HG03575 (cell line): ENCODE data around the gene SCG2.
"Not testable (repeated sequence)": the region's sequence is repeated elsewhere in the genome, so short reads cannot be mapped to it uniquely, and the experiment has no call there.

ENCODE experiments used
- ATAC-seq: cut with Tn5 transposase; IDR thresholded peaks from one replicate; pipeline ENCODE4 v1.9.1; 2021; ENCODE audit not compliant: unreplicated experiment, insufficient number of reproducible peaks, low FRiP score; ENCODE audit errors: extremely low read depth

Gene SCG2

DNA sequence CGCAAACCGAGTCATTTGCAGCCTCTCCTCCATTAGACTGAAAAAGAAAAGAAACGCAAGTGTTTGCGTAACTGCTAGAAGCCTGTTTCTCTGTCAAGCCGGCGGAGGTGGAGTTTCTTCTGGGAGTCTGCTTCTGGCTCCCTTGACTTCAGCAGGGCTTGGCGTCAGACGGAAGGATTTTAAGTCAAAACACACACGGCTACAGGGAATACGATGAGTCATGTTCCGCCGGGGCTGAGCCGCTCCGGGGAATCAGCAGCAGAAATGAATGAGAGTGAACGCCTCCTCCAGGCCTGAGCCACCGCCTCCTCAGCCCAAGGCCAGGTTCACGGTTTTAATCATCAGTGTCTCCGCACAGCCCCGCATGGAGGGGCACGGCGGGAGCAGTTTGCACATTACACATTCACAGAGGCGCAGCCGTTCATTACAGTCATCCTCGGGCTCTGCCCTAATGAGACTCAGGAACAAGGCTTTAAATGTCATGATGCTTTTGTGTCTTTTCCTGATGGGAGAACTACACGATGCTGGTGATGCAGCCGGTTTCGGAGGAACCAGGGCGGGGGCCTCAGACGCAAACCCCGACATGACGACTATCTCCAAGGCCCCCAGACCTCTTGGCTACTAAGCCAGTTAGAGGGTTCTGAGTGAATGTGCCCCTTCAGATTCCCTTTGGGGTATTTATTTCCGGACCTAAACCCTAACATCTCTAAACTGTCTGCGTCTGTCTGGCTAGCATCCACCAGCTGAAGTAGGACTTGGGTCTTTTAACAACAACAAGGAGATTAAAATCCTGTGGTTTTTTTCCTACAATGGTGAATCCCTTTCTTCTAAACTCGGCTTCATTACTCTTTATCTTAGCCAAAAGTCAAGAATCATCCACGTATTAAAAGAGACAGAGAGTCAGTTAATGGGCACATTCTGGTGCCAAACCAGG lies 11.1 kb upstream of the SCG2 start:
- ATAC-seq: no peak

DNA sequence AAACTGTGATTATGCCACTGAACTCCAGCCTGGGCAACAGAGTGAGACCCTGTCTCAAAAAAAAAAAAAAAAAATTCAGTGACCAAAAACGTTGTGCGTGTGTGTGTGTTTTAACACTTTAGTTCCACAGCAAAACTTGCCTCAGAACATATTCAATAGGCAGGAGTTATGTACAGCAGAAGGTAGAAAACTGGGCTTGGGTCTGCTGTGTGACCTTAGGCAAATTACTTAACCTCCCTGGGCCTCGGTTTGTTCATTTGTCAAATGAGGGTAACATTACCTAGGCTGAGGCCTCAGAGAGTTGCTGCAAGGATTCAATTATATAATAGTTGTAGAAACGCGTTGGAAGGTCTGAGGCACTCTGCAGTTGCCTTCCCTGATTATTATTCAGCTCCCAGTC lies 10.3 kb upstream of the SCG2 start:
- ATAC-seq: no peak

DNA sequence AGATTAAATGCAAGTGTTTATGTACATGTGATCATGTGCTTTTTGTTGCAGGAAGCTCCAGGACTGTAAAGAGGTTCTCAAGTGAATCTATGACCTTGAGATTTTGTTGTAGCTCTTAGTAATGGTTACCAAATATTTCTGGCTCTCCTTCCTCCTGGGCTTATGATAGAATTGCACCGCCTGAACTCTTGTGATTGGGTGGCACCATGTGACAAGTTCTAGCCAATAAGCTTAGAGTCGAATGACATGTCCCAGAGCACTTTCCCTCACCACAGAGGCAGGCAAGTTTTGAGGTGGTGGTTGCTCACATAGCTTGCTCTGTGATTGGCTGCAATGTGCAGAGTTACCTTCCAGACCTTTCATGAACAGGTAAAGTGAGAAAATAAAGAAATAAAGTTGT lies 8.9 kb upstream of the SCG2 start:
- ATAC-seq: no peak

DNA sequence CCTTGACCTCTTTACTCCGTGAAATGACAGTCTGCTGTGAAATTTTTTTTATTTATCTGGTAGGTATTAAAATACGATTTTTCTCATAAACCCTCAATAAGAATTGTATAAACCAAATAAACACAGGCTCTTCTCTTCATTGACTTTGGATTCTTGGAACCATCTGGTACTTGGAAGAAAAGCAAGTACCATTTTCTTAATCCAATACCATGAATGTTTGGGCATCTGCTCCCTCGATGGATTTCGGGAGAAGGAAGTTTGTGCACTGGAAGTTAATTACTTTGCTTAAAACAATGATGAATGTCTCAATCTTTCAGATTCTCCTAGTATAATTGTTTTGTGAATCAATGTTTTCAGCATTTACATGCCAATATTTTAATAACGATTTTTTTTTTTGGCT lies 5.3 kb upstream of the SCG2 start:
- no peak for ATAC-seq

DNA sequence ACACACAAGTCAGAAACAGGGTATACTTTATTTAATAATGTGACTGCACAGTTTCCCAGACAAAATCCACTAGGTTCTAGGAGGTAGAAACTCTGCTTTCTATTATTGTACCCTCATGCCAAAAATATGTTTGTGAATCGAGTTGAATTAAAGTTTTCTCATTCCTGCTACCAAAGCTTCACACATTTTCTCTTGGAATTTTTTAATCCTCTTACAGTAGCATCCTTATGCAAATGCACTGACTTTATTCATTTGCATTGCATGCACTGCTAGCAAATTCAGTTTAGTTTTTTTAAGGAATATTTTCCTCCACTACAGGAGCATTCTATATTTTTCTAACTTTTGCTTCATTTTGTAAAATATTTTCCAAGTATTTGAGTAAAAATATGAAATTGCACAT lies 4.8 kb upstream of the SCG2 start:
- ATAC-seq: no peak

DNA sequence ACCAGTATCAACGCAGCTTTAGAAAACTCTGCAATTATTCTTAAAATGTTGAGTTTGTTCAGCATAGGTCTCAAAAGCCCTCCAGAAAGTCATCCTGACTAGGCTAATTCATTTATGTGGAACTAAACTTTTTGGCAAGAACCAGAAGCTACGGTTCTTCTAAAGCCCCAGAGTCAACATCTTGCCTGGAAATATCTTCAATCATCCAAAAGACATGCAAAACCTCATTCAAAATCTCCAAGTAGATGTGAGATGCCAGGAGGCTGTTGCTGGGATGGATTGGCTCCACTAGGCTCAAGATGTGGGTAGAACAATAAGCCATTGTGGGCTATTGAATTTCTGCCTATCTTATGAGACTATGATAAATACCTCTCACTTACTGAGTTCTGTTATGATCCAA lies 2.1 kb upstream of the SCG2 start:
- no peak for ATAC-seq

DNA sequence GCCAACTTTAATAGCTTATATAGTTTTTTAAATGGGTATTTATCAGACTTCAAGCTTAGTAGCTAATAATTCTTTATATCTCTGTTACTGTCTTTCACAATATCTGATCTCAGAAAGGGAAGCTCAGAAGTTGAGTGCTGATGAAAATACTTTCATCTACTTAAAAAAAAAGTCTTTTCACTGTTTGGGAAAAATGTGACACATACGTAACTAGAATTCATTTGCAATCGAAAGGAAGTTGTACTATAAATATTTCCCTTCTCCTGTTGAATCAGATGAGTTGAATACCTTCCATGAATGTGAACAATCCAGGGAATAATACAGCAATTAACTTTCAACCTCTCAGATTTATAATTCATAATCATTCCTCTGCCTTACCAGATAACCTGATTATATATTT lies 811 bp upstream of the SCG2 start:
- no peak for ATAC-seq

DNA sequence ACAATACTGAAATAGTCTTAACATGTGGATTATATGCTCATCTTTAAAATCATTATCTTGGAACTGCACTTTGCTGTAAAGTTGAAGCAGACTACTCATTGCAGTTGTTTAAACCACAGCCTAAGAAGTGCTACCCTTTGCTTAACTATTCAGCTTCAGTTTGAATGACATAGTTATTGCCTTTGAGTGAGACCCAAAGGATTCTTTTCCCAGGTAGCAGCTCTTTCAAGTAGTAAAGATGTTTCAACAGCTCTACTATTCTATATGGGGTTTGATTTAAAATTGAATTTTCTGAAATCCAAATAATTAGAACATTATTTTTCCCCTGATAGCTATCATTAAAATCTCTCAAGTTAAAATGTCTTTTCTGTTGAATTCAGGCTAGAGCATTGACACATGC lies 1.1 kb downstream of the SCG2 start:
- ATAC-seq: no peak

DNA sequence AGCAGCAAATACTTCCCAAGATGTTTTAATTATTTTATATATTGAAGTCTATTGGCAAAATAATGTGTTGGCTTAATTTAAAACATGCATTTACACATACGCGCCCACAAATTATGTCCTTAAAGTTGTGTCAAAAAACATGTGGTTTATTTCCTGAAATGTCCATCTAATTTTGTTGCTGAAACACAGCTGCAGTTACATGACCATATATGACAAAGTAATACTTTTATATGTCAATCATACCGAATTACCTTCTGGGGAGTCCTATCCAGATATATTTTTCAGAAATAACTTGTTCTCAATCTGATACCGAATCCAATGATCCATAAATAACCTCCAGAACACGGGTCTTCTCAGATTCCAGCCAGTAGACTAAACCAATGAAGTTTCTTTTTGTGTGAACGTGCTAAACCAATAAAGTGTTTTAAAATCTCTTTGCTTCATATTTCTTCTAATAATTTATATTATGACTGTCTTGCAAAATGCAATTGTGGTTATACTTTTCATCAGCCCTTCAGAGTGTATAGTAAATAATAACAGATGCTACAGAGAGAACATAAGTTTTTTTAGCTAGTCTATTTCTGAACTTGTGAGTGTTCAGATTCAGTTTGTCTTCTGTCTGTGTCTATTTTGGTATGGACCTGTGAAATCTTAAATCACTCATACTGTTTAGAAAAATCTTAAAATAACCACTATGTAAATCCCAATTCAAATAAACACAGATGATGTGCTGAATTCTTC lies 2.4 kb downstream of the SCG2 start:
- no peak for ATAC-seq

DNA sequence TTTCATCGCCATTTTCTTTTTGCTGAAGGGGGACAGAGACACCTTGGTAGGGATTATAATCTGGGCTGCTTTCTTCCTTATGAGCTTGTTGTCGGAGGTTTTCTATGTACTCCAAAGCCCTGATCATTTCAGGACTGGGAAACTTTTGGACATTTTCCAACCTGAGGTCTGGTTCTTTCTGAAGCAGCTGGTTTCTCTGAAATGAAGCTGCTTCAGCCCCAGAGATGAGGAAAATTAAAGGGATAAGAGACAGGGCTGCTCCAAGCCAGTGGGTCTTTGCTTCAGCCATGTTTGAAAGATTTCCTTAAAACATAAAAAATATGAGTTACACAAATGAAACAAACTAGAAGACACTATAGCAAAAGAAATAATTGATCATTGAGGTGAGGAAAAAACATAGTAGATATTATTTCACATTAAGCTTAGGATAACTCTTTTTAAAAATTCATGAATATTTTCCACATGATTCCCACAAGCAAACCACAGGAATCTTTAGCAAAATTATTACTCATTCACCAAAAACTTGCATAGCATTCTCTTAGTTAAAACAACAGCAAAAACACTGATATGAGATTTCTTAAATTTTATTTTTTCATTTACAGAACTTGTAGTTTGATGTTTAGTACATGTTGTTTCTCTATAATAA lies 3.0 kb downstream of the SCG2 start:
- ATAC-seq: no peak

DNA sequence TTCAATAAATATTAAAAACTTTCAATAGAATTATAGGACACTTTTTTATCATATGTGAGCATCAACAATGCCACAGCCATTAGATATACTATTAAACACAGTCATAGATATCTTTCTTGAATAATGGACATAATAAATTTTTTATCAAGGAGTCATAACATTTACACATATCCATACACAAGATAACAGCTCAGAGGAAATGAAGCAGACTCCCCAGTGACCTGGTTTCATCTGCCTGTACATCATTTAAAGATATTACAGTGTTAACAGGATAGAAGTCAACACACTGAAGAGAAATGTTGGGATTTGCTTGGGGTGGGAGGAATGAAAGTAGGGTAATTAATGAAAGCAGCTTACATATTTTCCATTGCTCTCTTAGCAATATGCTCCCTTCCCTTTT lies 5.1 kb downstream of the SCG2 start:
- no peak for ATAC-seq

DNA sequence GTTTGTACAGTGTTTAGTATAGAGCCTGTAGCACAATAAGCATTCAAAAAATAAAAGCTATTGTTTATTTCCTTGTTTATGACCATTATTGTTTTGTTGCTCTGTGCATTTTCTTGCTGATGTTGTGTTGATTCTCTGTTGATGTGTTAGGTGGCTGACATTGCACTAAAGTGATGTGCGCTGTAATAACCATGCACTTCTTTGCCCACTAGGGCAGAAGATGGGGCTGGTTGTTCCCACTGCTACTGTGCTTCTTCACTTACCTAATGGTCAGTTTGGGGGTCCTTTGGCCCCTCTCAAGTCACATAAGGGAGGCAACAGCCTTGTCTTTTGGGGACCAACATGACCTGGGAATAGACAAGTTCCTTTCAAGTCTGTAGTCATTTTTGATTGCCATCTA lies 6.0 kb downstream of the SCG2 start:
- ATAC-seq: no peak

DNA sequence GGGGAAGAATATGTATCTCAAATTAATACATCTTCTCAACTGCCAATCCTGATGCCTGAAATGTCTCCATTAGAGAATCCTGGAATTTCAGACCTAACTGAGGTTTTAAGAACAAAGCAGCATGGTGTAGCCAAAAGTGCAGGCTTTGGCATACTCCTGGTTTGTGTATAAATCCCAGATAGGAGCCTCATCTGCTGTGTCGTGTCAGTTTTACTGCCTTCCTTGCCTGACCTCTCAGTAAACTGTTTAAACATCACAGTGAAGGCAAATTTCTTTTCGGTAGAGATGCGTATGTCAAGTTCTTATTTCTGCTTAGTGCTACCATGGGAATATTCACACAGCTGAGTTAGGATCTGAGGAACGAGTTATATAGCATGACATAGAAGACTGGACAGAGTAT lies 7.3 kb downstream of the SCG2 start:
- no peak for ATAC-seq

DNA sequence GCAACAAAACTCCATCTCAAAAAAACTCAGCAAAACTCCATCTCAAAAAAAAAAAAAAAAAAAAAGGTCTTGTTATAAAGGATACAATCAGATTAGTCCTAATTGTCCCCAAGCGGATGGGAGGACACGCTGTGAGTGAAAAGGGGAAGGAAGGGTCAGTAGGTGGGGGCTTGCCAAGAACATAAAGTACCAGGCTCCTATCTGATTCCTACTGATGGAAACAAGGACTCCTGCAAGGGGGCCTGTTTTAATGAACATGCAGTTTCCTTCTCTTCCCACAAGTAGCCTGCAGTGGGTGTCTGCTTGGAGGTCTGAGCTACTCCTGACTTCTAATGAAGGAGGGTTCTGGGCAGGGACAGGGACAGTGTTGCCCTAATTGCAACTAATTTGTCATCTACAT lies 7.9 kb downstream of the SCG2 start:
- ATAC-seq: no peak

DNA sequence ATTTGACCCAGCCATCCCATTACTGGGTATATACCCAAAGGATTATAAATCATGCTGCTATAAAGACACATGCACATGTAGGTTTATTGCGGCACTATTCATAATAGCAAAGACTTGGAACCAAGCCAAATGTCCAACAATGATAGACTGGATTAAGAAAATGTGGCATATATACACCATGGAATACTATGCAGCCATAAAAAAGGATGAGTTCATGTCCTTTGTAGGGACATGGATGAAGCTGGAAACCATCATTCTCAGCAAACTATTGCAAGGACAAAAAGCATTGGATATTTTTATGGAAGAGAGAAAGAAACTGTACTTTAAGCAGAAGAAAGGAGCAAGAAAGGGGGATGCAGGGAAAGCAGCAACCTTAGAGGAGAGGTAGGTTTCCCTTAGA lies 9.5 kb downstream of the SCG2 start:
- not testable (repeated sequence) for ATAC-seq

DNA sequence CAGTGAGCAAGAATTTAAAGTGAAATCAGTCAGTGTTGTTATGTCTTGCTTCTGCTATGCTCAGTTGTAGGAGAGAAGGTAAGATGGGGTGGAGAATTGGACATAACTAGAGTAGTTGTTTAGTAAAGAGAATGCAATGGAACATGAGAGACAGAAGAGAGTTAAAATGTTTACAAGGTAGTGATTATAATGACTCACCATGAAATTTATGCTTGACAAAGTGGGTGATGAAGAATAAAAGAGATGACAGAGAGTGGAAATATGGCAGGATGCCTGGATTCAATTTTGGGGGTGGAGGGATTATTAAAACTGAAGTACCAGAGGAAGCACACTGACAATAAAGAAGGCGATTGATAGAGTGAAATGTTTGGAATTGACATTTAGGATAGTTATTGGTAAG lies 10.6 kb downstream of the SCG2 start:
- ATAC-seq: no peak

DNA sequence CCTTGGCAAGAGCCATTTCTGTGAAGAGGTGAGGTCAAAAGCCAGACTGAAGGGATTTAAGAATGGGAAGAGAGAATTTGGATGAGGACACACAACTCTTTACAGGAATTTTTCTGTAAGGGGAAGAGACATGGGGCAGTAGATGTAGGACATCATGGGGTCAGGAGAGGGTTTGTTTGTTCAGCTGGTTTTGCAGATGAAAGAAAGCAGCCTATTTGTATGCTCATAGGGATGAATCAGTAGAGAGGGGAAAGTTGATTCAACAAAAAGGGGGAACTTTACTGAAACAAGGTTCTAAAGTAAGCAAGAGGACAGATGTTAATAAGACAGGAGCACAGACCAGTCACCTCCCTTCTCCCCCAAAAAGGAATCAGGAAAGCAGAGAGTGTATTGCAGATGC lies 11.2 kb downstream of the SCG2 start:
- no peak for ATAC-seq

DNA sequence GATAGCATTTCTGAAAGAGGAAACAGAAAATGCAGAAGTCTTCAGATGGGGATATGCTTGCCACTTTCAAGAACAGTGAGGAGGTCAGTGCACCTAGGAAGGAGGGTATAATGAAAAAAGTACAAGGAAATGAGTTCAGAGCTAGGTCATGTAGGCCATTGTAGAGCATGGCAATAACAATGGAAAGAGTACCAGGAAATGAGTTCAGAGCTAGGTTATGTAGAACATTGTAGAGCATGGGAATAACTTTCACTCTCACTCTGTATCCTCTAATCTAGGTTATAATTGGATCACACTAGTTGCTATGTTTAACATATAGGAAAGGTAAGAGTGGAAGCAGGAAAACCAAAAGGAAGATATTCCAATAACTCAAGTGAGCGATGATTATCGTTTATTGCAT lies 12.3 kb downstream of the SCG2 start:
- no peak for ATAC-seq

DNA sequence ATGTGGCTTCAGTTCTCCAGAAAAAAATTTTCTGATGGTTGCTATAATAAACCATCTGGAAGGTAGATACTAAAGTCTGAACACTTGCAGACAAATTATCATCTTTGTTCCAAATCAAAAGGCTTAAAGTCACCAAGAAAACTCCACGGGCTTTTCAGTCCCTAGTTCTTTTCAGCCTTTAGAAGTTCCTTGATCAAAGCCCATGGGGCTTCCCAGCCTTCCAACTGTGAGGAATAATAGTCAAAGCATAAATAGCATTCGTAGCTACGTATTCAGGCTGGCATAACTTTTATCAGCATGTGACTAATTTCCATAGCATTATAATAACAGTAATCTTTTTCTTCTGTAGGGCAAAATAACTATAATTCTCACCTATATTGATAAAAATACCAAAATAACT lies 13.9 kb downstream of the SCG2 start:
- ATAC-seq: no peak

DNA sequence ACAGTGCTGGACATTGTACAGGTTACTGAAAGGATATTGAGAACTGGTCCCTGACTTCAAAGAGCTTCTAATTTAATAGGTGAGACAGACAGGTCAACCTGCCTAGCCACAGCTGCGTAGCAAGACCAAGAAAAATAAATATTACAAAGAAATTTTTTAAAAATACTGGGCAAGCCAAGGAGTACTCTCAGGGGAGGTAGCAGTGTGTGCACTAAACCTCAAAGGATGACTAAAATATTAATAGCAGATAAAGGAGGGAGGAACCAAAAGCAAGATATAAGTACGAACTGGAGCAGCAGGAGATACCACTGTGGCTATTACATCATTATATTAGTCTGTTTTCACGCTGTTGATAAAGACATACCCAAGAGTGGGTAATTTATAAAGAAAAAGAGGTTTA lies 14.9 kb downstream of the SCG2 start:
- no peak for ATAC-seq
